OCI-LY1 (cell line): ENCODE results near the gene OR13J1.

Experiments
- H2AFZ ChIP-seq: fragments of 200-600 bp; sonication (generic), shearing (Covaris generic); 2 replicates; pipeline ENCODE4 v1.6.0; 2014; ENCODE audit warnings: antibody characterized with exemption, mild to moderate bottlenecking, low read length
- H3F3A ChIP-seq: fragments of 200-600 bp; sonication (generic), shearing (Covaris generic); 2 replicates; pipeline ENCODE4 v1.6.0; 2014; ENCODE audit warnings: mild to moderate bottlenecking, antibody characterized with exemption, low read length, moderate library complexity; ENCODE audit not compliant: insufficient read depth
- H3K27ac ChIP-seq: fragments of 200-600 bp; sonication (generic); 2 replicates; pipeline ENCODE4 v1.5.1; 2014; ENCODE audit warnings: low read length, mixed run types, mild to moderate bottlenecking, low read depth; ENCODE audit not compliant: poor library complexity, severe bottlenecking
- H3K27me3 ChIP-seq: fragments of 200-600 bp; sonication (generic); 2 replicates; pipeline ENCODE4 v1.6.0; 2014; ENCODE audit warnings: antibody characterized with exemption, mild to moderate bottlenecking, low read length, moderate library complexity; ENCODE audit not compliant: insufficient read depth
- H3K36me3 ChIP-seq: fragments of 200-600 bp; sonication (generic); 2 replicates; pipeline ENCODE4 v1.6.1; 2014; ENCODE audit warnings: mild to moderate bottlenecking, antibody characterized with exemption, low read length, moderate library complexity, mixed read lengths; ENCODE audit not compliant: insufficient read depth
- H3K4me1 ChIP-seq: fragments of 200-600 bp; sonication (generic); 2 replicates; pipeline ENCODE4 v1.5.1; 2014; ENCODE audit warnings: mild to moderate bottlenecking, low read length, moderate library complexity; ENCODE audit not compliant: insufficient read depth, severe bottlenecking
- H3K4me2 ChIP-seq: fragments of 200-600 bp; sonication (generic), shearing (Covaris generic); 2 replicates; pipeline ENCODE4 v1.6.1; 2014; ENCODE audit warnings: low read length
- H3K4me3 ChIP-seq: fragments of 200-600 bp; sonication (generic); 2 replicates; pipeline ENCODE4 v1.5.1; 2014; ENCODE audit warnings: low read length, low read depth, mild to moderate bottlenecking, mixed read lengths; ENCODE audit not compliant: poor library complexity, severe bottlenecking
- H3K79me2 ChIP-seq: fragments of 200-600 bp; shearing (Covaris generic); 2 replicates; pipeline ENCODE4 v1.6.1; 2016; ENCODE audit warnings: mixed run types, low read length, mixed read lengths; ENCODE audit not compliant: insufficient read depth
- H3K9ac ChIP-seq: fragments of 200-600 bp; sonication (generic), shearing (Covaris generic); 2 replicates; pipeline ENCODE4 v1.6.1; 2014; ENCODE audit warnings: mild to moderate bottlenecking, low read length, mixed read lengths
- H3K9me2 ChIP-seq: fragments of 200-600 bp; sonication (generic), shearing (Covaris generic); 2 replicates; pipeline ENCODE4 v1.6.1; 2014; ENCODE audit warnings: low read depth, mild to moderate bottlenecking, low read length, mixed read lengths
- H3K9me3 ChIP-seq: fragments of 200-600 bp; shearing (Covaris generic); 2 replicates; pipeline ENCODE4 v1.6.1; 2014; ENCODE audit warnings: low read length, mixed read lengths
- H4K20me1 ChIP-seq: fragments of 200-600 bp; sonication (generic), shearing (Covaris generic); 2 replicates; pipeline ENCODE4 v1.6.0; 2016; ENCODE audit warnings: mild to moderate bottlenecking, low read length; ENCODE audit not compliant: insufficient read depth
- EZH2 ChIP-seq: fragments of 200-600 bp; sonication (generic), shearing (Covaris generic); IDR thresholded peaks from 2 replicates; pipeline ENCODE4 v1.8.0; 2017; ENCODE audit warnings: borderline replicate concordance, mixed run types, mild to moderate bottlenecking, antibody characterized with exemption, low read length, moderate library complexity, mixed read lengths
- TF ChIP-seq, protein P1 (sequence below): fragments of 200-600 bp; sonication (generic), shearing (Covaris generic); IDR thresholded peaks from 2 replicates; pipeline ENCODE4 v1.5.1; 2017; ENCODE audit warnings: mild to moderate bottlenecking, antibody characterized with exemption, low read length, moderate library complexity, mixed read lengths

OR13J1 gene

DNA sequence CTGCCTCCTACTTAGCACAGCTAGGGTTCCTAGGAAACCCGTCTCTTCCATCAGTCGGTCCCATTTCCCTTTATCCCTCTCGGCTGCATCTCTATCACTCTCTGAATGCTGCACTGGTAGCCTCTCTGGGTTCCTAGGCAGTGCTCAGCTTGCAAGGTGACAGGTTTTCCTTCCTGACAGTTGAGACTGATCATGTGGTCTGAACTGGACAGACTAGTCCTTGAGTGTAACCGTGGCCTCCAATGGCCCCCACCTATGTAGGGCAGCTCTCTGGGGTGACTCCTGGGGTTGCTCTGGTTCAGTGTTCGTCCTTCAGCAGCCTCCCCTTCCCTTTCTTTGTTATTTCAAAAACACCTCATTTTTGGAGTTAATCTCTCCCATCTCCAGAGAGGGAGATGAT is 37.4 kb downstream of the OR13J1 start:
- no peak overlapping the region for H3K27ac ChIP-seq
- H3K4me3 ChIP-seq, result no peak overlapping the region
- TF ChIP-seq, protein P1, sequence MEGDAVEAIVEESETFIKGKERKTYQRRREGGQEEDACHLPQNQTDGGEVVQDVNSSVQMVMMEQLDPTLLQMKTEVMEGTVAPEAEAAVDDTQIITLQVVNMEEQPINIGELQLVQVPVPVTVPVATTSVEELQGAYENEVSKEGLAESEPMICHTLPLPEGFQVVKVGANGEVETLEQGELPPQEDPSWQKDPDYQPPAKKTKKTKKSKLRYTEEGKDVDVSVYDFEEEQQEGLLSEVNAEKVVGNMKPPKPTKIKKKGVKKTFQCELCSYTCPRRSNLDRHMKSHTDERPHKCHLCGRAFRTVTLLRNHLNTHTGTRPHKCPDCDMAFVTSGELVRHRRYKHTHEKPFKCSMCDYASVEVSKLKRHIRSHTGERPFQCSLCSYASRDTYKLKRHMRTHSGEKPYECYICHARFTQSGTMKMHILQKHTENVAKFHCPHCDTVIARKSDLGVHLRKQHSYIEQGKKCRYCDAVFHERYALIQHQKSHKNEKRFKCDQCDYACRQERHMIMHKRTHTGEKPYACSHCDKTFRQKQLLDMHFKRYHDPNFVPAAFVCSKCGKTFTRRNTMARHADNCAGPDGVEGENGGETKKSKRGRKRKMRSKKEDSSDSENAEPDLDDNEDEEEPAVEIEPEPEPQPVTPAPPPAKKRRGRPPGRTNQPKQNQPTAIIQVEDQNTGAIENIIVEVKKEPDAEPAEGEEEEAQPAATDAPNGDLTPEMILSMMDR, result no peak
- no peak for TF ChIP-seq EZH2
- H2AFZ ChIP-seq, result no peak overlapping the region
- H3K4me2 ChIP-seq, result no peak overlapping the region
- H3K36me3 ChIP-seq, result no peaks in the 10 kb centered on the region
- peaks cover 32% of the 10 kb centered on the region for H3K4me1 ChIP-seq
- H3K27me3 ChIP-seq, result no peaks in the 10 kb centered on the region
- H4K20me1 ChIP-seq, result no peaks in the 10 kb centered on the region
- no peaks in the 10 kb centered on the region for H3K9me2 ChIP-seq
- no peak overlapping the region for H3K9ac ChIP-seq
- no peaks in the 10 kb centered on the region for H3K9me3 ChIP-seq
- no peaks in the 10 kb centered on the region for H3F3A ChIP-seq
- no peaks in the 10 kb centered on the region for H3K79me2 ChIP-seq

DNA sequence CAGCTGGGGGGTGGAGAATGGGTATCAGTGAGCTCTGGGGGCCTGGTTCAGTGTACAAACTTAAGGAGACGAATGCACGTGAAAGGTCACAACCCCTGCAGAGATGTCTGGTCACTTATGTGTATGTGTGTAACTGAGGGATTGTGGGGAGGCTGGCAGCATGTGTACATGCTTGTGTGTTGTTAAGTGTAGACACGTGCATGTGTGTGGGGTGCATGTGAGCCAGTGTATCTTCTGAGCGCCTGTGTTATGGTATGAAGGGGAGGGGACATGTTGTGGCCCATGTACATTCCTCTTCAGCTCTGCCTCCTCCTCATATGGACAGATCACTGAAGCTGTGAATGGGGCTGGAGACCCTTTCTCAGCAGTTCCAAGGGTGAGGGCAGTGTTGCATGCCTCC is 39.2 kb downstream of the OR13J1 start:
- Histone ChIP-seq H3K4me2 (no peak overlapping the region), H2AFZ (no peak overlapping the region), H3K4me3 (no peak overlapping the region), H3K9me3 (no peaks in the 10 kb centered on the region), H3K79me2 (no peaks in the 10 kb centered on the region), H3K9ac (no peak overlapping the region), H3K27me3 (no peaks in the 10 kb centered on the region), H3K36me3 (no peaks in the 10 kb centered on the region), H3K27ac (no peak overlapping the region), H3K4me1 (peaks cover 32% of the 10 kb centered on the region), H3K9me2 (no peaks in the 10 kb centered on the region), H3F3A (no peaks in the 10 kb centered on the region), H4K20me1 (no peaks in the 10 kb centered on the region)
- TF ChIP-seq EZH2, result no peak
- TF ChIP-seq, protein P1, result no peak

DNA sequence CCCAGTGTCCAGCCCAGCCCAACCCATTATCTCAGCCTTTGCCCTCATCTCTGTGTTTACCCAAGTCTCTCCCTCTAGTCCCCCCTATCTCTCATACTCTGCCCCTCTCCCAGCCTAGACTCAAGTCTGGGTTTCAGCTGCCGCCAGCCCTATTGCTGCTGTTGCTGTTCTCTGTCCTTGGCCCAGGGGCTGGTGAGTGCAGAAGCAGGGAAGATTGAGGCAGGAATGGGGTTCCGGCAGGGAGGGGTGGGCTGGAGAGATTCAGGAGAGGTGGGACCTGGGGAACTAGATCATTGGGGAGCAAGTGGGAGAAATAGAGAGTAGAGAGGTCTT is 40.5 kb downstream of the OR13J1 start:
- Histone ChIP-seq H3F3A (no peaks in the 10 kb centered on the region), H3K9me3 (no peaks in the 10 kb centered on the region), H3K27ac (no peak overlapping the region), H4K20me1 (no peaks in the 10 kb centered on the region), H3K9me2 (no peaks in the 10 kb centered on the region), H3K9ac (peak overlapping the region; percentile 59), H3K36me3 (no peaks in the 10 kb centered on the region), H3K4me3 (peak overlapping the region; percentile 75), H3K4me2 (peak overlapping the region; percentile 99), H3K79me2 (no peaks in the 10 kb centered on the region), H2AFZ (no peak overlapping the region), H3K27me3 (no peaks in the 10 kb centered on the region), H3K4me1 (peaks cover 26% of the 10 kb centered on the region)
- TF ChIP-seq EZH2, result no peak
- TF ChIP-seq, protein P1, result no peak
